HG03039 (cell line): ENCODE results near the gene ESR2.
A peak's percentile ranks its signal among the peaks of the same experiment; 100 is the strongest.

Source experiments
- ATAC-seq: cut with Tn5 transposase; IDR thresholded peaks from one replicate; pipeline ENCODE4 v1.9.1; 2021; ENCODE audit warnings: mild to moderate bottlenecking, moderate library complexity; ENCODE audit not compliant: unreplicated experiment

The ESR2 gene

GRCh38 chr14:64266239-64266638, 27.9 kb downstream of the ESR2 start:
- no peak for ATAC-seq

- no peak for ATAC-seq
These were observed 28.9 kb downstream of the ESR2 start for GRCh38 chr14:64265222-64265621.

DNA sequence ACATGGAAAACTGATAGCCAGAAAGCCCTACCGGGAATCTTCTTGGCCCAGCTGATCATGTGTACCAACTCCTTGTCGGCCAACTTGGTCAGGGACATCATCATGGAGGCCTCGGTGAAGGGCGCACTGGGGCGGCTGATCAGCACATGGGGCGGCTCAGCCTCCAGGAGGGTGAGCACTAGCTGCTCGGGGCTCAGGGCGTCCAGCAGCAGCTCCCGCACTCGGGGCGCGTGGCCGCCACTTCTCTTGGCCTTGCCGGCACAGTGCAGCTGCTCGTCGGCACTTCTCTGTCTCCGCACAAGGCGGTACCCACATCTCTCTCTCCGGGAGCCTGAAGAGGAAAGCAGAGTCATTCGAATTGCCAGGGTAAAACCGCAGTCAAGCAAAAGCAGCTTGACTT, 33.8 kb downstream of the ESR2 start:
- no peak for ATAC-seq

- no peak for ATAC-seq
These were observed 38.4 kb downstream of the ESR2 start for GRCh38 chr14:64255756-64256155.

DNA sequence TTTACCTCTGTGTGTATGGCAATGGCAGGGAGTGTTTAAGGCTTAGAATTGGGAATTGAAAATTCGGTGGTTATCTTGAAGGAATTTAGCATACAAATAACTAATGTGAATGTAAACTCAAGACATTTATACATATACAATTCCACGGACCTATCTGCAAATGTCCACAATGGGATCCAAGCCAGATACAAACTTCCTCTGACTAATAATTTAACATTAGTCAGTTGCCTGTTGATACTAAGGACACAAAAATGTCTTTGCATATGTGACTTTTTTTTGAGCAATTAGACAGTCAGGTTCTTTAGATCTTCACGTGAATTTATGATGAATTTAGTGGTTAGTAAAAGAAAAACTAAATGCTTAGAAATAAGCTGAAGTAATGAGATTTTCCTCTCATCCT, 40.5 kb downstream of the ESR2 start:
- ATAC-seq, result no peak

DNA sequence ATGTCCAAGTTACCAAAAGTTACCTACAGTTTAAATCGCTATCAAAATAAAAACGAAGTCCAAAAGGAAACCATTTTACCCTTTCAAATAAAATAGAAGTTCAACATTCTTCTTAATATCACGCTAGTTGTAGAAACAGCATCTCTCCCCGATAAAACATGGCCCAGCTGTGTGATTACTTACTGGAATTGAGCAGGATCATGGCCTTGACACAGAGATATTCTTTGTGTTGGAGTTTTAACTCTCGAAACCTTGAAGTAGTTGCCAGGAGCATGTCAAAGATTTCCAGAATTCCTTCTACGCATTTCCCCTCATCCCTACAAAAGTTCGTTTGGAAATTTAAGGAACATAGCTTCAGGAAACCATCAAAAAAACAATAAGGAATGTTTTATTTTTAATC, 44.8 kb downstream of the ESR2 start:
- no peak for ATAC-seq

DNA sequence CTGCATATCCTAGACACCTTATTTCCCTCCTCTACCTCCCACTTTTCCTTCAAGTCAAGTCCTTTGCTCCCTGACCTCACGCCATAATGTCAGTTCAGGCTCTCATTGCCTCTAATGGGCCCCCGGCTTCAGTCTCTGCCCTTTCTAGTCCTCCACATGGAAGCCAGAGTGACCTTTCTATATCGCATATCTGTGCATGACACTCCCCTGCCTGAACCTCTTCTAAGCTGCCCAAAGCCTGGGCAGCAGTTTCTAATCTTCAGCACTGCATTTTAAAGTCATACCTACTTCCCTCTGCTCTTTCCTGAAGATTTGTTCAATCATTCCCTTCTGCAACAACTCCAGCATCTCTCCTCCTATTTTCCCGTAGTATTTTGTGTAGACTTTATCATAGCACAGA, 45.5 kb downstream of the ESR2 start:
- no peak for ATAC-seq

DNA sequence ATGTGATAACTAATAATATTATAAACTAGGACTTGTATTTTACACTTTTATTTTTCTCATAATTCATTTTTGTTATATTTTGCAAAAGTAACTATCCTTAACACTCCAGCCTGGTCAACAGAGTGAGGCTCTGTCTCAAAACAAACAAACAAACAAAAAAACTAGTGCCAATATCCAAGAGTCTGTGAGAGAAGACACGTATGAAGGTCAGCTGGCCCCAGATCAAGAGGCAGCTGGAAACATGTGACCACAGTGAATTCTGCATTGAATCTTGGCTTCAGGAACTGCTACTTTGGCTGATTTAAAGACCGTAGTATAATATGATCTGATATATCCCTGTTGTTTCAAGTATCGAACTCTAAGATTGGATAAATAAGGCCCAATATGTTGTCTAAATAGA, 47.0 kb downstream of the ESR2 start:
- no peak for ATAC-seq

GRCh38 chr14:64246688-64247087, 47.5 kb downstream of the ESR2 start:
- no peak for ATAC-seq

- no peak for ATAC-seq
These were observed 48.7 kb downstream of the ESR2 start for GRCh38 chr14:64245491-64245890.

- ATAC-seq, result no peak
These were observed 49.9 kb downstream of the ESR2 start for GRCh38 chr14:64244279-64244678.

GRCh38 chr14:64238631-64239030, 55.5 kb downstream of the ESR2 start:
- no peak for ATAC-seq

GRCh38 chr14:64238049-64238448, 56.1 kb downstream of the ESR2 start:
- ATAC-seq, result no peak

GRCh38 chr14:64235652-64236640, 58.2 kb downstream of the ESR2 start:
- peak; percentile 48 for ATAC-seq

GRCh38 chr14:64234877-64235651, 59.1 kb downstream of the ESR2 start:
- no peak for ATAC-seq

- no peak for ATAC-seq
These were observed 60.5 kb downstream of the ESR2 start for GRCh38 chr14:64233531-64234190.

GRCh38 chr14:64232944-64233343, 61.2 kb downstream of the ESR2 start:
- ATAC-seq, result no peak

DNA sequence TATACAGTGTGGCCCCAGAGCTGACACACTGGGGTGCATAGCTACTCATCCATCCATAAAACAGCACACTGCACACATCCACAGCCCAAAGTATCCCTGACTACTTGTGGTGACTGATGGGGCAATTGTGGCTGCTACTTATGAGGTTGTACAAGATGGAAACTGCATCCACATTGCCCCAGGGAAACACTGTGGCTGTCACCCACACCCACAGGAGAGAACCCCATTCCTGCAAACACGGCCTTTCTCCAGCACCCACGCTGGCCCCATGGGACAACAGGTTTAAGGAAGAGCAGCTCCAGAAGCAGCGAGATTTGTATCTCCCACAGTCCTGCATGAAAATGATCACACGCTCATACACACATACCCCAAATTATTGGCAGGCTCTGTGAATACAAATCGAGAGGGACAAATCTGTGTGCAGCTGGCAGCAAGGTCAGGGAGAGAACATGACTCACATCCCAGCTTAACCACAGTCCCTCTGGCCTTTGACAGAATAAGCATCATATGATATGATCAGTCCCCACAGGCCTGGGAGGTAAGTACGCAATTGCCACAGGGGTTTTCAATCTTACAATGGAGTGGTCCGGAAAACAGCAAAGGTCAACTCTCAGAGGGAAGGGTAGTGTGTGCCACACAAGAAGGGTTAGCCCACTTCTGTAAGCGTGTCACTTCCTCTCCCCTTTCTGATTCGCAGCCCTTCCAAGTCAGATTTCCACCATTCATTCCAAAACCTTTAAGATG, 61.9 kb downstream of the ESR2 start:
- peak; percentile 41 for ATAC-seq

DNA sequence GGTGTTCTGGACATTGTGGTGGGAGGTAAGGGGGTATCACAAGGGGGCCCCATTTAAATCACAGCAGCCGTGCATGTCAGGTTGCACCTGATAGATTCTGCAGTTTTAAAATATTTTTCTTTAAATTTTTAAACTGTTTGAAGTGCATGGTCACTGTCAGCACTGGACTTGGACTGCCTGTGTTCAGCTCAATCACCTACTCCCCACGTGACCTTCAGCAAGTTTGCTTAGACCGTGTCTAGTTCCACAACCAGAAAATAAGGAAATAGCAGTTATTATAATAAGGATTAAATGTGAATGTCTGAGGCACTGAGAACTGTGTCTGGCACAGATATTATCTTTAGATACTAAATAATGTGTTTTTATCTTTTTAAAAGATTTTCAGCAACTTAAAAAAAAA, 64.7 kb downstream of the ESR2 start:
- ATAC-seq, result no peak

GRCh38 chr14:64227856-64228255, 66.3 kb downstream of the ESR2 start:
- ATAC-seq, result no peak
